Subcutaneous adipose tissue (tissue), 4 donors: ENCODE results near the gene KIAA0930. TPM values are rescaled to one million over a fixed set of nuclear protein-coding genes. Genes with fewer than 3 reads are reported as not detected.

Experiments used
- small RNA-seq: library from RNA; depleted of rRNA; stranded (forward); fragments of <200 nt; gene quantifications from one replicate; pipeline ENCODE3, GENCODE V24; 2016
- total RNA-seq, 4 donors: library from RNA; depleted of rRNA; stranded (reverse); fragments of >200 nt; gene quantifications; one replicate each; pipeline ENCODE4 v1.1.0, GENCODE V29; 2016
- TF ChIP-seq, protein P1 (sequence below): fragments of 450-650 bp; IDR thresholded peaks from one replicate; pipeline ENCODE4 v1.5.1; 2016; ENCODE audit warnings: low read depth, mild to moderate bottlenecking, control low read depth, antibody characterized with exemption, moderate library complexity

Gene KIAA0930
- total RNA-seq, 4 donors from 2014 or later = 20.1 to 69.7 (median 36.0) TPM

DNA sequence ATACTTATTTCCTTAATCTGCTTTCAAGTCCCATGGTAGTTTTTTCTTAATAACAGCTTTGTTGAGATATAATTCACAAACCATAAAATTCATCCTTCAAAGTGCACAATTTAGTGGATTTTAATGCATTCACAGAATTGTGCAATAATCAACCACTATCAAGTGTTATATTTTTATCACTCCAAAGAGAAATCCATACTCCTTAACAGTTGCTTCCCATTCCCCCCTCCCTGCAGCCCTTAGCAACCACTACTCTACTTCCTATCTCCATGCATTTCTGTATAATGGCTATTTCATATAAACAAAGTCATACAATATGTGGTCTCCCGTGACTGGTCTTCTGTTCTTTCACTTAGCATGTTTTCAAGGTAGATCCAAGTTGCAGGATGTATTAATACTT lies 95.8 kb downstream of the KIAA0930 start:
- TF ChIP-seq, protein P1, sequence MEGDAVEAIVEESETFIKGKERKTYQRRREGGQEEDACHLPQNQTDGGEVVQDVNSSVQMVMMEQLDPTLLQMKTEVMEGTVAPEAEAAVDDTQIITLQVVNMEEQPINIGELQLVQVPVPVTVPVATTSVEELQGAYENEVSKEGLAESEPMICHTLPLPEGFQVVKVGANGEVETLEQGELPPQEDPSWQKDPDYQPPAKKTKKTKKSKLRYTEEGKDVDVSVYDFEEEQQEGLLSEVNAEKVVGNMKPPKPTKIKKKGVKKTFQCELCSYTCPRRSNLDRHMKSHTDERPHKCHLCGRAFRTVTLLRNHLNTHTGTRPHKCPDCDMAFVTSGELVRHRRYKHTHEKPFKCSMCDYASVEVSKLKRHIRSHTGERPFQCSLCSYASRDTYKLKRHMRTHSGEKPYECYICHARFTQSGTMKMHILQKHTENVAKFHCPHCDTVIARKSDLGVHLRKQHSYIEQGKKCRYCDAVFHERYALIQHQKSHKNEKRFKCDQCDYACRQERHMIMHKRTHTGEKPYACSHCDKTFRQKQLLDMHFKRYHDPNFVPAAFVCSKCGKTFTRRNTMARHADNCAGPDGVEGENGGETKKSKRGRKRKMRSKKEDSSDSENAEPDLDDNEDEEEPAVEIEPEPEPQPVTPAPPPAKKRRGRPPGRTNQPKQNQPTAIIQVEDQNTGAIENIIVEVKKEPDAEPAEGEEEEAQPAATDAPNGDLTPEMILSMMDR = no peak

DNA sequence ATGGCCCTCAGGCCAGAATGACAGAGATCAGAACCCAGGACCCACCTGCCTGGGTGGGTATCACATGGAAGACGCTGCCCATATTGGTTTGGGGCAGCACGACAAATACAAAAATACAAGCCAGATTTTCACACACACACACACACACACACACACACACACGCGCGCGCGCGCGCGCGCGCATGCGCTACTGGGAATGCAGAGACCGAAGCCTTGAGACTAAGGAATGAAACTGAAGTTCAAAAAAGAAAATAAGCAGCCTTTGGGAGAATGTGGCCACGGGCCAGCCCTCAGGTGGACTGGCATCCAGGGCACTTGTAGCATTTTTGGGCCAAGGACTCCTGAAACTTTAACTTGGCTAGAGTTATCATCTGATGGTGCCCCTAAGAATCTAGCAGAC lies 98.3 kb downstream of the KIAA0930 start:
- TF ChIP-seq, protein P1 = no peak

Small RNA genes lying within 50 kb of the gene (small RNA-seq; reads per million reads assigned to genes)
- gene MIR1249 = 9.6 reads per million, percentile 89 among the genes with 10 or more reads in this experiment

Other genes with a start within 250 kb of the KIAA0930 start
- gene PHF21B, start 230.9 kb downstream of the KIAA0930 start, total RNA-seq = under 1 TPM in 1 of 4 donors, not detected in 3; 0.16 TPM
- 10 to 100 TPM; 39.6 to 58.0 (median 50.2) TPM for gene NUP50, start 77.0 kb downstream of the KIAA0930 start, total RNA-seq
- not detected for gene UPK3A, start 44.1 kb upstream of the KIAA0930 start, total RNA-seq
- gene FAM118A, start 69.0 kb upstream of the KIAA0930 start, total RNA-seq = 10 to 100 TPM; 17.3 to 60.1 (median 37.9) TPM
- gene SMC1B, start 172.7 kb upstream of the KIAA0930 start, total RNA-seq = under 1 TPM in 1 of 4 donors, not detected in 3; 0.17 TPM
- gene RIBC2, start 172.8 kb upstream of the KIAA0930 start, total RNA-seq = not detected